Islet of Langerhans (tissue), 1 donor: ENCODE data around the gene PDE7B.

Experiments used
- FAIRE-seq: peaks from one replicate; lab custom pipeline; 2011; peaks lifted over from hg19 to GRCh38; lab: Jason Lieb, UNC

The PDE7B gene

DNA sequence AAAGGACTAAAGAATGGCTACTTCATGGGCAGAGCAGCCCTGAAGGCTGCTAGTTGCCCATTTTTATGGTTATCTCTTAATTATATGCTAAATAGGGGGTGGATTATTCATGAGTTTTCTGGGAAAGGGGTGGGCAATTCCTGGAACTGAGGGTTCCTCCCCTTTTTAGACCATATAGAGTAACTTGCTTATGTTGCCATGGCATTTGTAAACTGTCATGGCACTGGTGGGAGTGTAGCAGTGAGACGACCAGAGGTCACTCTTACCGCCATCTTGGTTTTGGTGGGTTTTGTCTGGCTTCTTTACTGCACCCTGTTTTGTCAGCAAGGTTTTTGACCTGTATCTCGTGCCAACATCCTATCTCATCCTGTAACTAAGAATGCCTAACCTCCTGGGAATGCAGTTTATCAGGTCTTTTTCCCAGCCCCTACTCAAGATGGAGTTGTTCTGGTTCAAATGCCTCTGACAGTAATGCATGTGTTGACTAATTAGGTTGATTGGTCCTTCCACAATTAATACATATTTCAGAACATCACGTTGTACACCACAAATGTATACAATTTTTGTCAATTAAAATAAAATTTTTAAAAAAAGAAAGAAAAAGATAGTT lies 139.5 kb downstream of the PDE7B start:
- no peak for FAIRE-seq

DNA sequence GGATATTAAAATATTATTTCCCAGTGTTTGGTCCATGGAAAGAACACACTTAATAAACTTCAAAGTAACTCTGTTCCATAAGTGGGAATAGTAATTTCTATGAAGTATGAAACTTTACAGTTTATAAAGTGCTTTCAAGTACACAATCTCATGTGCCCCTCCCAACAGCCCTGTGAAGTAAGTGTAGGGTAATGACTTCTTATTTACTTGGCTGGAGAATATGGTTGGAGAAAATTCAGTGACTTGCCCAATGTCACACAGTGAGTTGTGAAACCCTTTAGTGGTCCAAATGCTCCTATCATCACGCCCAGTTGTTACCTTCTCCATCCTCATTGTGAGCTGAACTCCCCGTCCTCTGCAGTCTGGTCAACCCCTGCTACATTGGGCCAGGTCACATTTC lies 141.2 kb downstream of the PDE7B start:
- no peak for FAIRE-seq

DNA sequence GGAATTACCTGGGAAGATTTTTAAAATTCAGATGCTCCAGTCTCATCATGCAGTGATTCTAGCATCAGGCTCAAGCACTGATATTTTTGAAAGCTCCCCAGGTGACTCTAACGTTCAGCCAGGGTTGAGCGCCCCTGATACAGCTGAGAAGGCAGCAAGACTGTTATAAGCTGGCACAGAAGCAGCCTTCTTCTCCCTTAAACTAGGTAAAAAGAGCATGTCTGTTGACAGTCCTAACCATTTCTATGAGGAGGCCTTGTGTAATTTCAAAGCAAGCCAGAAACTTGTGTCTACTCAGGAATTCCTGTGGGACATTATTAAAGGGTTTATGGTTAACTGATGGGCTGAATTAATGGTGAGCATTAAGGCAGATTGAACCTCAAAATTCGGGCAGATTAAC lies 141.9 kb downstream of the PDE7B start:
- FAIRE-seq, result no peak

DNA sequence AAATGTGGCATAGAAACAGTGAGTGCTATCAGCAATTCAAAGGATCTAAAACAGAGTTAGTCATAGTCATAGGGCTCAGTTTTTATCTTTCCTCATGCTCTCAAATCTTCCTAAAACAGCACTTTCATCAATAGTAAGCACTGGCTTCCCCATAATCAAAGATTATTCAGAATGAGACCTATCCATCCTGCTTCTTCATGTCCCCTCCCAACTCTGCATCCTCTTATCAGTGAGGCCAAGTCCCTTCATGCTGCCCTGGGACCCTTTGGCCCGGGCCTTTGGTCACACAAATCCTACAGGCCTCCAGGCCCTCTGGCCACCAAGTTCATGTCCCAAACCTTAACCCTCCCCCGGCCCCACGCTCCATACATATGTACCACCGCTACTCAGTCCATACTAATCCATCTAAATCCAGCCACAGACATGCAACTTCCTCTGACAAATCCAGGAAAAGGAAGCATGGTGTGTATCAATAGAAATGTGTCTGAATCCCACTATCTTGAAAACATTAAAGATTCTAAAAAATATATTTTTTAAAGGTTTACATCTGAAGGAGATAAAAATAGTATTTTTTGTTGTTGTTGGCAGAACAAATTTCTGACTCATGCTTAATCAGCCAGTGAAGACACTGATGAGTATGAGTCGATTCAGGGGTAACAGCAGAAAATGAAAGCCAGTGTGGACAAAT lies 143.5 kb downstream of the PDE7B start:
- FAIRE-seq, result no peak

DNA sequence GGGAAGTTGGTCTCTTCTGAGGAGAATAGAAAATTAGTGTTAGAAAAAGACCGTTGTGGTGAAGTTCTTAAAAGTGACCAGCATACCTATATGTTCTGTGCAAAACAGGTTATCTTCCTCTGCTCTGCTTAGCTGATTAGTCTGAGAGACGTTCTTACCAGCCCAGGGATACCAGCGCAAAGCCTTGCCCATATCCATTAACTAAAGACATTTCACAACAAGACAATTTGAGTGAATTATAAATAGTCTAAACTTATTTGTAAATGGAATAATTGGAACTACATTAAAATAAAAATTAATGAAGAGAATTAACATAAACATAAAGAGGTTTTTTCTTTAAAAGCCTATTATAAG lies 144.0 kb downstream of the PDE7B start:
- FAIRE-seq, result no peak

GRCh38 chr6:135996668-135997067 lies 145.2 kb downstream of the PDE7B start:
- no peak for FAIRE-seq

- FAIRE-seq, result no peak
These were observed 147.9 kb downstream of the PDE7B start for GRCh38 chr6:135999393-135999792.

DNA sequence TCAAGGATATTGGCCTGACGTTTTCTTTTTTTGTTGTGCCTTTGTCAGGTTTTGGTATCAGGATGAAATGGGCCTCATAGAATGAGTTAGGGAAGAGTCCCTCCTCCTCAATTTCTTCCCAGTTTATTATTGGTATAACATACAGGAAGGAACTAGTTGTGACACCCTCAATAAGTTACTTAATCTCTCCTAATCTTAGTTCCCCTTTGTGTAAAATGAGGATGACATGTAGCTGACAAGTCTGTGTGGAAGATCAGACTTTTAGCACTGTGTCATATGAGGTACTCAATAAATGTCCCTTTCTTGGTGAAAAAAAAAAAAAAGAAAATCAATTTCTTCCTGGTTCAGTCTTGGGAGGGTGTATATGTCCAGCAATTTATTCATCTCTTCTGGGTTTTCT lies 155.8 kb downstream of the PDE7B start:
- FAIRE-seq, result no peak

DNA sequence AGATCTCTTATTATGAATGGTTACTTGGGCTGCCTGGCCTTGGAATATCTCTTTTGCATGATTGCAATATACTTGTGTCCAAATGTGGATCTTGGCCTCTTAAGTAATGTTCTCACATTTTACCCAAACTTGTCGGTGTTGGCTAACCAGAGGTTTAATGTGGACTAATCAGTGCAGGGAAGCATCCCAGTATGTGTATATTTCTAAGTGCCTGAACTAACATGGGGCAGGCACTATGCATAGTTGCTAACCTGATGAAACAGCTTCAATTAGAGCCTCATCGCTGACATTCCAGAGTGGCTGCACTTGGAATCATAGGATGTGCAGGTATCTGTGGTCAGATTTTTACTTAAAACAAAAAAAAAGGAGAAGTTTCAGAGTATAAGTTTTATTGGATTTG lies 160.0 kb downstream of the PDE7B start:
- FAIRE-seq, result no peak

DNA sequence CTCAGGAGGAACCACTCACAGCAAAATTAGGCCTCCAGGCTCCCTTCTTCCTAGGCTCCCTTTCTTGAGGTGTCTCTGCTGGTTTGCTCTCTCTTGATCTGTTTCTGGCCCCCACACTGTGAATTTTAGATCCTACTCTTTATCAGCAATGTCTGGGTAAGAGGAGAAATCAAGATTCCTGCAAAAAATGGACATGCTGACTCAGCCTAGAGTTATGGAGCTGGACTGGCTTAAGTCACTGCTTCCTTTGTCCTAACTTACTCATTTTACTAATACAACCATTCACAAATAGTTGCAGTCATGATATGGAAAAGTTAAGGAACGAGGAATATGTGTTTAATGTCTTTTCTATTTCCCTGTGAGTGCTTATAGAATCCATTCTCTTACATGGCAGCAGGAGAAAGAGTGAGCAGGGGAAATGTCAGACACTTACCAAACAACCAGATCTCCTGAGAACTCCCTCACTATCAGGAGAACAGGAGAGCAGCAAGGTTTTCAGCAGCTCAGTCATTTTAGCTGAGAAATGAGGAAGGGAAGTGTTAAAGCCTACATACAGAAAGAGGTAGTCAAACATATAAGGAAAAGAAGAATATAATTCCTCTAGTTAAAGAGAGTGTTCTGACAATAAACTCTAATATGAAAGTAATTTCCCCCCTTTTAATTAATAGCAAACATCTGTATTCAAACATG lies 160.8 kb downstream of the PDE7B start:
- no peak for FAIRE-seq

DNA sequence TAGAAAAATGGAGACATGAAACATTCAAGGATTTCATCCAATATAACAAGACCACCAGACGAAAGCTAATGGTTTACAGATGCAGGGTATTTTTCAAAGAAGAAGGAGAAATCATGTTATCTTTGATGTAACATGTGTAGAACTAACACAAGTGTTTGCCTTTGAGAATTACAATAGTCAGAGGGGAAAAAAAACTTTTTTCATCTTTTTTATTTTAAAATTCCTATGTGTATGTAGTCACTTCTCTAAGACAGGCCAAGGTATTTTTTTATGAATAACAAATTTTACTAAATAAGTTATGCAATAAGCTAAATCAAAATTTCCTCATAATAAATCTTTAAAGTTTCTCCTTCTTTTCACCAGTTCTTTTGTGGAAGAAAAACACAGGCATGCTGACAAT lies 161.4 kb downstream of the PDE7B start:
- no peak for FAIRE-seq

GRCh38 chr6:136014454-136015437 lies 163.2 kb downstream of the PDE7B start:
- no peak for FAIRE-seq

GRCh38 chr6:136015531-136015930 lies 164.0 kb downstream of the PDE7B start:
- no peak for FAIRE-seq

GRCh38 chr6:136016228-136017225 lies 165.0 kb downstream of the PDE7B start:
- FAIRE-seq, result no peak

DNA sequence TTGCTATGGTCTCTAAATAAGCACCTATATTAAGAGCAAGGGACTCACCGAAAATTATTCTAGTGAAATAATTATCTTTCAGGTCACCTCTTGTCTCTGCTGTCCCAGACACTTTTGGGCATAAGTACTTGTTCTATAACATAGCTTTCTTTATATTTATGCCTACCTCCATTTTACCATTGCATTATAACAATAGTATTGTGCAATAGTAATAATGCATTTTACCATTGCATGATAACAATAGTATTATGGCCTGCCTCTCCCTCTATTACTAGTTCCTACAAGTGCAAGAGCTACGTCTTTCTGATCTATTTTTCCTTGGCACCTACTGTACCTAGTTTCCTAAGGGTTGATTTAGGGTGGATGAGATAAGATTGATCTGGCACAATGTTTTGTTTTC lies 169.2 kb downstream of the PDE7B start:
- no peak for FAIRE-seq

GRCh38 chr6:136022224-136022874 lies 170.8 kb downstream of the PDE7B start:
- FAIRE-seq, result no peak

DNA sequence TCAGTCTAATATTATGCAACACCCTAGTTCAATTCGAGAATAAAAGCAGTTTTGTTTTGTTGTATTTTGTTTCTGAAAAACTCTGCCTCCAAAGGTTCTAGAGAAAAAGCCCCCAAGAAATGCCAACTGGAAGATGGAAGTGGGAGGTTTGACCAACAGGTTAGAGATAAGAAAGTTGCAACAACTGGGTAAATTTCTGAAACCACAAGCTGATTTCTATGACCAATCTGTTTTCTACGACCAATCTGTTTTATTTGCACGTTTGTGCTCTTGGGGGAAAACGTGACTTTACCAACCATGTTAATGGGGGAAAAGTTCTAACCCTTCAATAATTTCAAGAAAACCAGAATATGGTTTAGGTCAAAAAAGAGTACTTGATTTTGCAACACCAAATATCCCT lies 173.2 kb downstream of the PDE7B start:
- no peak for FAIRE-seq

DNA sequence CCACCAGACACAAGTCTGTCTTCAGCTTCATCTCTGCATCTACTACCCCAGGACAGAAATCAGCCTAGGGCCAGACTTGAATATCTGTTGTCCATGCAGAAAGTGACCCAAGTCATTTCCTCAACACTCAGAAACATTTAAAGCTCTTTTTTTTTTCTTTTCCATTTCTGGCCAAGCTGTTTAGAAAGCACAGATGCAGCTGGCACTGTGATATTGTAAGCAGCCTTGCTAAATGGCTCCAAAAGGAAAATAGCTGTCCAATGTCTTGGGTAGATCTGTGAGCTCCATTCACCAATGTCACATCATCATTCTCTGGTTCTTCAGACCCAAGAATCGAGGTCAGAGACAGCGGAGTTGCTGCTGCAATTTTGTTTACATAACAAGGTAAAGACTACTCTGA lies 174.2 kb downstream of the PDE7B start:
- no peak for FAIRE-seq

DNA sequence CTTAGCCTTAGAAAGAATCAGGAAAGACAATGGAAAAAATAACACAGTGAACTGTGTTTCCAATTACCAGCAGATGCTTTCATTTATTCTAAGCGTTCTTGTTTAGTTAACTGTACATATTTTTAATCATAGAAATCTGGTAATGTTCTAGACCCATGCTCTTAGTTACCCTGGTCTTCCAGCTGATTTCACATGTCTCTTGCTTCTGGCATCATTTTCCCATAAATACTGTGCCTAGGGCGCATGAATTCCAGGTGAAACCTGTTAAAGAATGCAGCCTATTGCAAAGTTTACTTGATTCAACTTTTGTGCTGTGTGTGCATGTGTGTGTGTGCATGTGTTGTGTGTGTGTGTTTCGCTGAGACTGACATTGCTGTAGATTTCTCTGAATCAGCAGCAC lies 178.6 kb downstream of the PDE7B start:
- no peak for FAIRE-seq

DNA sequence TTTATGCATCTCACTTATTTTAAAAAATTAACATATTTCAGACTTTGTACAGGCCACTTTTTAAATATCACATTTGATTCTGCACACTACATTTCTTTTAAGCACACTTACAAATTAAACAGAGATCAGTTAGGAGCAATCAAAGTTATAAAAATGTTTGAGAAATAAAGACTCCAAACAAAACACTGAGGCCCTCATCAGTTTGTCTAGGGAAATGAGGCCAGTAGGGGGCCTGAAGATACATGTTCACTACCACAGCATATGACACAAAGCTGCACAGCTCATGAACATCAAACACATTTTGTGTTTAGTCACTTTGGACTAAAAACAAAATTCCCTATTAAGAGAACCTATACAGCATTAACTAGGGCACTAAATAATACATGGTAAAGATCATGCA lies 180.5 kb downstream of the PDE7B start:
- FAIRE-seq, result no peak

GRCh38 chr6:136033416-136033815 lies 181.9 kb downstream of the PDE7B start:
- no peak for FAIRE-seq
